NCI-H2107 (cell line): ENCODE data around the gene SALL3.

Source experiments
- DNase-seq: peaks from one replicate; lab custom pipeline; 2025; lab: John Stamatoyannopoulos, UW

The SALL3 gene

GRCh38 chr18:78980777-78981380, 1.3 kb downstream of the SALL3 start:
- no peak for DNase-seq

GRCh38 chr18:78981394-78981831, 1.8 kb downstream of the SALL3 start:
- DNase-seq = no peak

- no peak for DNase-seq
Observed at GRCh38 chr18:78981989-78982620, 2.5 kb downstream of the SALL3 start.

GRCh38 chr18:78983512-78983911, 3.9 kb downstream of the SALL3 start:
- no peak for DNase-seq

- no peak for DNase-seq
Observed at GRCh38 chr18:78984941-78985784, 5.5 kb downstream of the SALL3 start.

GRCh38 chr18:78986018-78986481, 6.4 kb downstream of the SALL3 start:
- peak; percentile 53 for DNase-seq

- DNase-seq = no peak
Observed at GRCh38 chr18:78991446-78991845, 11.8 kb downstream of the SALL3 start.

GRCh38 chr18:78992041-78993011, 12.7 kb downstream of the SALL3 start:
- DNase-seq = no peak

- no peak for DNase-seq
Observed at GRCh38 chr18:78993014-78993926, 13.7 kb downstream of the SALL3 start.

- no peak for DNase-seq
Observed at GRCh38 chr18:78994000-78994399, 14.4 kb downstream of the SALL3 start.

GRCh38 chr18:78994531-78994930, 14.9 kb downstream of the SALL3 start:
- no peak for DNase-seq

- no peak for DNase-seq
Observed at GRCh38 chr18:78994977-78995582, 15.5 kb downstream of the SALL3 start.

- peak; percentile 72 for DNase-seq
Observed at GRCh38 chr18:78995740-78996395, 16.2 kb downstream of the SALL3 start.

GRCh38 chr18:78996741-78997490, 17.3 kb downstream of the SALL3 start:
- DNase-seq = no peak

- no peak for DNase-seq
Observed at GRCh38 chr18:78998371-78999071, 18.9 kb downstream of the SALL3 start.

GRCh38 chr18:78999939-79000338, 20.3 kb downstream of the SALL3 start:
- no peak for DNase-seq

GRCh38 chr18:79000997-79001396, 21.4 kb downstream of the SALL3 start:
- no peak for DNase-seq

- DNase-seq = no peak
Observed at GRCh38 chr18:79005653-79006052, 26.0 kb downstream of the SALL3 start.
